Hematopoietic multipotent progenitor cell (in vitro differentiated cells): ENCODE data around the gene LZIC. TPM values are rescaled to one million over a fixed set of nuclear protein-coding genes. Genes with fewer than 3 reads are reported as not detected.
"Not testable (repeated sequence)": the region's sequence is repeated elsewhere in the genome, so short reads cannot be mapped to it uniquely, and the experiment has no call there.

Experiments
- DNase-seq, 3 donors: peaks; one replicate each; pipeline ENCODE4 v3.0.0-alpha.2; 2011 to 2015; ENCODE audit warnings: low read depth in 2 of 3, low spot score in 2 of 3
- total RNA-seq: library from RNA; depleted of rRNA; stranded (reverse); fragments of >200 nt; gene quantifications from one replicate; pipeline ENCODE4 v1.2.3, GENCODE V29; 2012

Gene LZIC
- 9.4 TPM for total RNA-seq

- DNase-seq = peak; percentile 65 to 94 (median 93)
Measured at GRCh38 chr1:9942939-9943788, at the start of gene LZIC, which contains the start of gene NMNAT1. Gene LZIC (minus strand): TSS chr1:9943391. CDS start chr1:9936619, 6,772 bp downstream. Gene NMNAT1 (plus strand): TSS chr1:9943475. CDS start chr1:9972074, 28,599 bp downstream.

GRCh38 chr1:9992910-9993309 is 49.7 kb upstream of the LZIC start:
- DNase-seq = no peak

- DNase-seq = peak in 1 of 3 donors; percentile 13
Measured at GRCh38 chr1:9990944-9991343, 47.8 kb upstream of the LZIC start.

- DNase-seq = no peak
Measured at GRCh38 chr1:9989773-9990172, 46.6 kb upstream of the LZIC start.

- no peak for DNase-seq
Measured at GRCh38 chr1:9985001-9985400, 41.8 kb upstream of the LZIC start.

- DNase-seq = no peak
Measured at GRCh38 chr1:9984253-9984652, 41.1 kb upstream of the LZIC start.

GRCh38 chr1:9960706-9961562 is 17.7 kb upstream of the LZIC start:
- no peak for DNase-seq

- no peak for DNase-seq
Measured at GRCh38 chr1:9960011-9960410, 16.8 kb upstream of the LZIC start.

GRCh38 chr1:9957726-9958125 is 14.5 kb upstream of the LZIC start:
- no peak for DNase-seq

- no peak for DNase-seq
Measured at GRCh38 chr1:9946315-9946714, 3.1 kb upstream of the LZIC start.

GRCh38 chr1:9942399-9942938 is 722 bp downstream of the LZIC start:
- DNase-seq = peak; percentile 2 to 75 (median 47)

GRCh38 chr1:9929431-9930385 is 13.5 kb downstream of the LZIC start:
- DNase-seq = no peak

GRCh38 chr1:9927259-9927658 is 15.9 kb downstream of the LZIC start:
- DNase-seq = no peak

GRCh38 chr1:9922342-9922741 is 20.8 kb downstream of the LZIC start:
- DNase-seq = no peak

- DNase-seq = no peak
Measured at GRCh38 chr1:9920606-9921005, 22.6 kb downstream of the LZIC start.

- no peak for DNase-seq
Measured at GRCh38 chr1:9917901-9918300, 25.3 kb downstream of the LZIC start.

- not testable (repeated sequence) for DNase-seq
Measured at GRCh38 chr1:9917495-9917894, 25.7 kb downstream of the LZIC start.

GRCh38 chr1:9916452-9916851 is 26.7 kb downstream of the LZIC start:
- no peak for DNase-seq

- DNase-seq = no peak
Measured at GRCh38 chr1:9914610-9914937, 28.6 kb downstream of the LZIC start.

- no peak for DNase-seq
Measured at GRCh38 chr1:9912264-9912936, 30.8 kb downstream of the LZIC start.
